CD14-positive monocyte (primary cell): ENCODE measurements around the gene CNTN4. TPM values are rescaled to one million over a fixed set of nuclear protein-coding genes. Genes with fewer than 3 reads are reported as not detected.
"Not testable (repeated sequence)": the region's sequence is repeated elsewhere in the genome, so short reads cannot be mapped to it uniquely, and the experiment has no call there.

ENCODE experiments used
- DNase-seq, 3 donors: peaks; one replicate each; pipeline ENCODE4 v3.0.0-alpha.2; 2011 to 2022
- H2AFZ ChIP-seq: 2 replicates; pipeline ENCODE4 v1.6.0; 2012; ENCODE audit warnings: mild to moderate bottlenecking, low read depth, low read length, inconsistent platforms; ENCODE audit not compliant: insufficient read depth, poor library complexity, severe bottlenecking
- H3K27ac ChIP-seq, 2 donors: 1 replicate in 1 of 2; 2 replicates in 1 of 2; pipeline ENCODE4 v1.5.1; 2012 to 2013; ENCODE audit warnings: low read length in 2 of 2, control low read depth in 1 of 2, inconsistent platforms in 1 of 2, low read depth in 1 of 2, mild to moderate bottlenecking in 1 of 2
- H3K27me3 ChIP-seq, 2 donors: one replicate each; pipeline versions ENCODE4 v1.6.0 to v1.6.1; 2011 to 2013; ENCODE audit warnings: low read length in 2 of 2; ENCODE audit not compliant: control insufficient read depth in 2 of 2, insufficient read depth in 2 of 2
- H3K36me3 ChIP-seq, 2 donors: replicated peaks in 1 of 2; 1 replicate in 1 of 2; 2 replicates in 1 of 2; pipeline versions ENCODE4 v1.5.1 to v1.6.1; 2012 to 2013; ENCODE audit warnings: low read length in 2 of 2, control low read depth in 1 of 2, inconsistent platforms in 1 of 2, mild to moderate bottlenecking in 1 of 2; ENCODE audit not compliant: insufficient read depth in 2 of 2, control insufficient read depth in 1 of 2
- H3K4me1 ChIP-seq, 2 donors: 1 replicate in 1 of 2; 2 replicates in 1 of 2; pipeline versions ENCODE4 v1.5.1 to v1.6.1; 2012 to 2013; ENCODE audit warnings: low read length in 2 of 2, control low read depth in 1 of 2, inconsistent platforms in 1 of 2, mild to moderate bottlenecking in 1 of 2, moderate library complexity in 1 of 2; ENCODE audit not compliant: insufficient read depth in 2 of 2, control insufficient read depth in 1 of 2
- H3K4me2 ChIP-seq: replicated peaks from 2 replicates; pipeline ENCODE3; 2012; ENCODE audit warnings: low read length, moderate library complexity, mild to moderate bottlenecking; ENCODE audit not compliant: poor library complexity, severe bottlenecking; ENCODE audit errors: extremely low read depth
- H3K4me3 ChIP-seq, 3 experiments: fragments of 200-600 bp in 1 of 3; sonication (generic) in 1 of 3; replicated peaks in 1 of 3; 1 replicate in 2 of 3; 2 replicates in 1 of 3; pipeline ENCODE4 v1.5.1; 2011 to 2013; ENCODE audit warnings: low read length in 3 of 3, mild to moderate bottlenecking in 3 of 3, control low read depth in 2 of 3, low read depth in 2 of 3, inconsistent platforms in 1 of 3, moderate library complexity in 1 of 3
- H3K79me2 ChIP-seq: 2 replicates; pipeline ENCODE4 v1.6.0; 2012; ENCODE audit warnings: mild to moderate bottlenecking, control low read depth, inconsistent platforms, low read length, moderate library complexity; ENCODE audit not compliant: insufficient read depth
- H3K9ac ChIP-seq: 2 replicates; pipeline ENCODE4 v1.6.0; 2017; ENCODE audit warnings: low read length, mild to moderate bottlenecking; ENCODE audit not compliant: insufficient read depth, poor library complexity, severe bottlenecking
- H3K9me3 ChIP-seq, 2 donors: replicated peaks in 1 of 2; 1 replicate in 1 of 2; 2 replicates in 1 of 2; pipeline versions ENCODE4 v1.5.1 to v1.6.1; 2012 to 2013; ENCODE audit warnings: low read length in 2 of 2, control low read depth in 1 of 2; ENCODE audit not compliant: control insufficient read depth in 1 of 2, insufficient read depth in 1 of 2
- H4K20me1 ChIP-seq: 2 replicates; pipeline ENCODE4 v1.6.0; 2012; ENCODE audit warnings: mild to moderate bottlenecking, low read length, control low read depth, moderate library complexity; ENCODE audit not compliant: insufficient read depth
- H3K27ac Mint-ChIP-seq, 7 donors: one replicate each; pipeline ENCODE4 v1.8.0; 2020; ENCODE audit warnings: mild to moderate bottlenecking in 7 of 7, mixed read lengths in 7 of 7, moderate library complexity in 6 of 7, inconsistent platforms in 2 of 7
- H3K27me3 Mint-ChIP-seq, 3 donors: one replicate each; pipeline ENCODE4 v1.8.0; 2021 to 2022; ENCODE audit warnings: low read depth in 3 of 3, mild to moderate bottlenecking in 3 of 3, mixed read lengths in 3 of 3, moderate library complexity in 3 of 3, inconsistent platforms in 1 of 3
- H3K36me3 Mint-ChIP-seq, 2 donors: one replicate each; pipeline ENCODE4 v1.8.0; 2020; ENCODE audit warnings: mixed read lengths in 2 of 2, inconsistent platforms in 1 of 2, mild to moderate bottlenecking in 1 of 2
- H3K4me1 Mint-ChIP-seq: one replicate; pipeline ENCODE4 v1.8.0; 2020; ENCODE audit warnings: mild to moderate bottlenecking, mixed read lengths
- H3K4me3 Mint-ChIP-seq, 2 donors: one replicate each; pipeline ENCODE4 v1.8.0; 2020; ENCODE audit warnings: mild to moderate bottlenecking in 2 of 2, mixed read lengths in 2 of 2, moderate library complexity in 1 of 2
- H3K9me3 Mint-ChIP-seq, 7 donors: one replicate each; pipeline ENCODE4 v1.8.0; 2020 to 2022; ENCODE audit warnings: mixed read lengths in 7 of 7, mild to moderate bottlenecking in 6 of 7, moderate library complexity in 6 of 7, inconsistent platforms in 2 of 7
- WGBS: methylation state at CpG from one replicate; pipeline ENCODE4 v1.1.5; 2013; ENCODE audit warnings: missing lambda C conversion rate; ENCODE audit not compliant: insufficient coverage; 5-methylcytosine and 5-hydroxymethylcytosine counted together
- intact Hi-C, 2 donors: fragments of 100-400 bp; cut with micrococcal nuclease; formaldehyde crosslinking; loops; one replicate each; pipeline versions ENCODE4 v1.15.0 to v1.15.1; 2023
- polyA plus RNA-seq, 3 donors: library from polyadenylated mRNA; depleted of rRNA in 1 of 3; unstranded in 2 of 3; stranded (reverse) in 1 of 3; fragments of 300-500 nt in 2 of 3; fragments of >200 nt in 1 of 3; fragmentation: Illumina TruSeq in 2 of 3; gene quantifications; 1 replicate in 2 of 3; 2 replicates in 1 of 3; pipeline ENCODE4 v1.2.3, GENCODE V29; 2012 to 2021
- TF ChIP-seq, protein P1 (sequence below): fragments of 200-600 bp; IDR thresholded peaks from one replicate; pipeline ENCODE4 v1.8.0; 2022; ENCODE audit warnings: antibody characterized with exemption, mild to moderate bottlenecking

Gene CNTN4
- polyA plus RNA-seq, 3 donors = not detected

DNA sequence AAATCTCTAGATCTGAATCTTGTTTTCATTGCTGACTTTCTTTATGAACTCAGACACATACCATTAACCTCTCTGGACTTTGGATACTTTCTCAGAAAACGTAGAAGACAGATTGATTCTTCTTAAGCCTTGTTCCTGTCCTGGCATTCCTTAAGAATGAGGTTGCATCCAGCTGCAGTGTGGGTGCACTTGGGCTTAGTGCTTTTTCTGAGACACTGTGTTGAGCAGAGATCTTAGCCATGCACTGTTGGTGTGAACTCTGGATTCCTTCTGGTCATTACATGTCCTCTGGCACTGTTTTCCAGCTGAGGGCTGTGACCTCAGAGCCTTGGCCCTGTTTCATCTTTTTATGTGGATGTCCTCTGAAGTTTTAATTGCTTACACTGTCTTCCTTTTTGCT lies 428.3 kb downstream of the CNTN4 start:
- TF ChIP-seq, protein P1, sequence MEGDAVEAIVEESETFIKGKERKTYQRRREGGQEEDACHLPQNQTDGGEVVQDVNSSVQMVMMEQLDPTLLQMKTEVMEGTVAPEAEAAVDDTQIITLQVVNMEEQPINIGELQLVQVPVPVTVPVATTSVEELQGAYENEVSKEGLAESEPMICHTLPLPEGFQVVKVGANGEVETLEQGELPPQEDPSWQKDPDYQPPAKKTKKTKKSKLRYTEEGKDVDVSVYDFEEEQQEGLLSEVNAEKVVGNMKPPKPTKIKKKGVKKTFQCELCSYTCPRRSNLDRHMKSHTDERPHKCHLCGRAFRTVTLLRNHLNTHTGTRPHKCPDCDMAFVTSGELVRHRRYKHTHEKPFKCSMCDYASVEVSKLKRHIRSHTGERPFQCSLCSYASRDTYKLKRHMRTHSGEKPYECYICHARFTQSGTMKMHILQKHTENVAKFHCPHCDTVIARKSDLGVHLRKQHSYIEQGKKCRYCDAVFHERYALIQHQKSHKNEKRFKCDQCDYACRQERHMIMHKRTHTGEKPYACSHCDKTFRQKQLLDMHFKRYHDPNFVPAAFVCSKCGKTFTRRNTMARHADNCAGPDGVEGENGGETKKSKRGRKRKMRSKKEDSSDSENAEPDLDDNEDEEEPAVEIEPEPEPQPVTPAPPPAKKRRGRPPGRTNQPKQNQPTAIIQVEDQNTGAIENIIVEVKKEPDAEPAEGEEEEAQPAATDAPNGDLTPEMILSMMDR = no peak
- intact Hi-C loops = no loop called here

DNA sequence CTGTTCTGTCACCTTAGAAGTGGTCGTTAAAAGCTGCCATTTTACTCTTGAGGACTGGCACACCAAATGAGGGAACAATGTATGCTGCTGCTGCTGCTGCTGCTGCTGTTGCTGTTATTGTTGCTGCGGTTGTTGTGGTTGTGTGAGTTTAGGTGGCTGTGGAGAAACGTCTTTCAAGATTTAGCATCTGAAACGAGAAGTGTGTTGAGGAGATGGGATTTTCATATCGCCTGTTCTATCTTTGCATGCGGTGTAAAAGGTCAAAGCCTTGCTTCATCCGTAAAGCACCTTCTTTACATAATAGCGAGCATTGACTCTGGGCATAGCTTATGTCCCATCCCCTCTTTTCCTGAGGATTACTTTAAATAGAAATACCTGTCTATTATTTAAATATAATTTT lies 428.7 kb downstream of the CNTN4 start:
- H3K4me2 ChIP-seq, H3K4me1 Mint-ChIP-seq, H3K27me3 Mint-ChIP-seq, DNase-seq, H3K79me2 ChIP-seq, H3K36me3 Mint-ChIP-seq, H3K9me3 ChIP-seq, H4K20me1 ChIP-seq, H3K4me3 Mint-ChIP-seq, H3K36me3 ChIP-seq, H3K4me1 ChIP-seq, H3K27ac ChIP-seq, H3K9ac ChIP-seq, H3K27me3 ChIP-seq, H3K27ac Mint-ChIP-seq, H3K9me3 Mint-ChIP-seq, H3K4me3 ChIP-seq, H2AFZ ChIP-seq, intact Hi-C loops: not testable (repeated sequence)
- no CpG with 5 or more reads among the region's 8 CpGs for WGBS

More for the DNA sequence above, 428.3 kb downstream of the CNTN4 start:
- Histone ChIP-seq H3K36me3 (no peaks in the 10 kb centered on the region), H4K20me1 (no peaks in the 10 kb centered on the region), H3K4me3 (no peak overlapping the region), H3K9me3 (peaks cover 0 to 10% of the 10 kb centered on the region in 2 donors), H3K79me2 (no peaks in the 10 kb centered on the region), H3K4me1 (no peaks in the 10 kb centered on the region), H3K4me2 (no peak overlapping the region), H3K9ac (no peak overlapping the region), H3K27ac (no peak overlapping the region), H2AFZ (no peak overlapping the region), H3K27me3 (no peaks in the 10 kb centered on the region)
- Mint-ChIP-seq H3K27me3 (no peaks in the 10 kb centered on the region), H3K27ac (no peak overlapping the region), H3K4me1 (no peaks in the 10 kb centered on the region), H3K36me3 (no peaks in the 10 kb centered on the region), H3K4me3 (no peak overlapping the region), H3K9me3 (peaks cover 0 to 6% (median 4%) of the 10 kb centered on the region in 7 donors)
- no peak for DNase-seq
- no CpG with 5 or more reads among the region's 1 CpG for WGBS

DNA sequence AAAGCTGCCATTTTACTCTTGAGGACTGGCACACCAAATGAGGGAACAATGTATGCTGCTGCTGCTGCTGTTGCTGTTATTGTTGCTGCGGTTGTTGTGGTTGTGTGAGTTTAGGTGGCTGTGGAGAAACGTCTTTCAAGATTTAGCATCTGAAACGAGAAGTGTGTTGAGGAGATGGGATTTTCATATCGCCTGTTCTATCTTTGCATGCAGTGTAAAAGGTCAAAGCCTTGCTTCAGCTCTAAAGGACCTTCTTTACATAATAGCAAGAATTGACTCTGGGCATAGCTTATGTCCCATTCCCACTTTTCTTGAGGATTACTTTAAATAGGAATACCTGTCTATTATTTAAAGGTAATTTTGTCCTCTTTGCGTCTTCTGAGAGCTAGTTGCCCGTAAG lies 436.1 kb downstream of the CNTN4 start:
- H3K36me3 ChIP-seq, H3K79me2 ChIP-seq, H3K27me3 Mint-ChIP-seq, DNase-seq, H3K9ac ChIP-seq, H3K4me3 Mint-ChIP-seq, H3K4me3 ChIP-seq, H3K36me3 Mint-ChIP-seq, H3K4me2 ChIP-seq, H3K27ac Mint-ChIP-seq, H3K27ac ChIP-seq, intact Hi-C loops, H3K4me1 ChIP-seq, H3K27me3 ChIP-seq, H4K20me1 ChIP-seq, H3K4me1 Mint-ChIP-seq, H2AFZ ChIP-seq: not testable (repeated sequence)
- no CpG with 5 or more reads among the region's 6 CpGs for WGBS
- peaks cover 3 to 15% (median 5%) of the 10 kb centered on the region in 7 donors for H3K9me3 Mint-ChIP-seq
- peaks cover 3 to 34% of the 10 kb centered on the region in 2 donors for H3K9me3 ChIP-seq
